HG02970 (cell line): ENCODE measurements around the gene CCRL2.
"Not testable (repeated sequence)": the region's sequence is repeated elsewhere in the genome, so short reads cannot be mapped to it uniquely, and the experiment has no call there.

Experiments
- ATAC-seq: cut with Tn5 transposase; IDR thresholded peaks from one replicate; pipeline ENCODE4 v1.9.1; 2021; ENCODE audit warnings: mild to moderate bottlenecking, moderate library complexity, moderate number of reproducible peaks; ENCODE audit not compliant: unreplicated experiment, low FRiP score

CCRL2 gene

GRCh38 chr3:46427404-46427803 is 20.3 kb downstream of the CCRL2 start:
- ATAC-seq = not testable (repeated sequence)

- no peak for ATAC-seq
Measured at GRCh38 chr3:46427916-46428833, 21.1 kb downstream of the CCRL2 start.

- no peak for ATAC-seq
Measured at GRCh38 chr3:46429250-46429649, 22.2 kb downstream of the CCRL2 start.

- no peak for ATAC-seq
Measured at GRCh38 chr3:46429671-46430070, 22.6 kb downstream of the CCRL2 start.

- ATAC-seq = not testable (repeated sequence)
Measured at GRCh38 chr3:46430879-46431278, 23.8 kb downstream of the CCRL2 start.

- ATAC-seq = not testable (repeated sequence)
Measured at GRCh38 chr3:46431905-46432304, 24.8 kb downstream of the CCRL2 start.

GRCh38 chr3:46433118-46433517 is 26.1 kb downstream of the CCRL2 start:
- ATAC-seq = not testable (repeated sequence)

GRCh38 chr3:46433841-46434240 is 26.8 kb downstream of the CCRL2 start:
- ATAC-seq = no peak

- ATAC-seq = no peak
Measured at GRCh38 chr3:46435081-46435726, 28.1 kb downstream of the CCRL2 start.

GRCh38 chr3:46438831-46439230 is 31.8 kb downstream of the CCRL2 start:
- no peak for ATAC-seq

GRCh38 chr3:46440531-46441294 is 33.7 kb downstream of the CCRL2 start:
- ATAC-seq = no peak

GRCh38 chr3:46442576-46443530 is 35.8 kb downstream of the CCRL2 start:
- ATAC-seq = no peak

GRCh38 chr3:46447228-46447985 is 40.3 kb downstream of the CCRL2 start:
- ATAC-seq = no peak

GRCh38 chr3:46448721-46449120 is 41.7 kb downstream of the CCRL2 start:
- no peak for ATAC-seq

GRCh38 chr3:46449755-46450552 is 42.9 kb downstream of the CCRL2 start:
- ATAC-seq = no peak

- ATAC-seq = no peak
Measured at GRCh38 chr3:46453526-46454208, 46.6 kb downstream of the CCRL2 start.

GRCh38 chr3:46454209-46454595 is 47.1 kb downstream of the CCRL2 start:
- no peak for ATAC-seq

GRCh38 chr3:46454606-46455005 is 47.5 kb downstream of the CCRL2 start:
- ATAC-seq = no peak
